ENCODE results near the gene ZNF304. TPM values are rescaled to one million over a fixed set of nuclear protein-coding genes. Genes with fewer than 3 reads are reported as not detected.

Gene ZNF304
- total and polyA plus RNA-seq, 9 of the 15 experiments (the other 6 are each of a cell fraction or from before 2014, with no cell fraction given): 0.82 to 5.5 (median 3.6) TPM

- peak; percentile 74; the same call in 1 of the 2 replicates for TF ChIP-seq ATF2 (CRISPR knock-in tag; IDR thresholded peaks at IDR 0.05)
- no peak for TF ChIP-seq CTCFL (IDR thresholded peaks at IDR 0.05; ENCODE audit: borderline replicate concordance, insufficient read depth, low read depth, low read length, poor library complexity, severe bottlenecking)
- peak; percentile 67 for TF ChIP-seq FOSL1 (tag; conservative IDR thresholded peaks at IDR 0.05)
- peak in 1 of 2 experiments; percentile 27; a peak in 1 of 4 replicates for TF ChIP-seq MLLT1 (IDR thresholded peaks at IDR 0.05)
- peak in 1 of 2 experiments; percentile 89 for TF ChIP-seq AFF1 (IDR thresholded peaks at IDR 0.05; ENCODE audit: low read depth in 1 of 2, partially characterized antibody in 2 of 2)
- peak; percentile 44 for TF ChIP-seq TAF1 (IDR thresholded peaks at IDR 0.05; ENCODE audit: control insufficient read depth, extremely low read depth, insufficient read depth, low read length, severe bottlenecking)
- peak; percentile 53 for TF ChIP-seq MEIS2 (IDR thresholded peaks at IDR 0.05; ENCODE audit: partially characterized antibody)
- TF ChIP-seq ZKSCAN3 (CRISPR knock-in tag; IDR thresholded peaks at IDR 0.05): no peak
- TF ChIP-seq NCOA6 (IDR thresholded peaks at IDR 0.05): peak; percentile 81; the same call in 1 of the 2 replicates
- TF ChIP-seq HNRNPLL (IDR thresholded peaks at IDR 0.05; ENCODE audit: low read depth, low read length, poor library complexity, severe bottlenecking): peak; percentile 61
- peak; percentile 94 for TF ChIP-seq CREB1 (IDR thresholded peaks at IDR 0.05)
- TF ChIP-seq CREB1 (CRISPR knock-in tag; IDR thresholded peaks at IDR 0.05): peak; percentile 95
- TF ChIP-seq NCOA1 (IDR thresholded peaks at IDR 0.05; ENCODE audit: low read depth): peak; percentile 90
- TF ChIP-seq CBX3 (IDR thresholded peaks at IDR 0.05; ENCODE audit: borderline replicate concordance in 1 of 2, low read length in 2 of 2): peak in 1 of 2 experiments; percentile 79; a peak in 2 of 3 replicates
- TF ChIP-seq BACH1 (tag; IDR thresholded peaks at IDR 0.05): 0 out of 2 replicates have a peak, but pooled peaks have one; percentile 16
- TF ChIP-seq ZNF316 (IDR thresholded peaks at IDR 0.05): no peak
- no peak for TF ChIP-seq HNRNPK (IDR thresholded peaks at IDR 0.05; ENCODE audit: low read depth, low read length, poor library complexity, severe bottlenecking)
Measured at GRCh38 chr19:57389730-57390598, 38.9 kb downstream of the ZNF304 start, which contains the start of gene ZNF548 (continued).
